Measurements from ENCODE around the gene STX17. TPM values are rescaled to one million over a fixed set of nuclear protein-coding genes. Genes with fewer than 3 reads are reported as not detected.

The STX17 gene
- total and polyA plus RNA-seq, 2 donors (not counting 3 experiments of a cell fraction or from before 2014, with no cell fraction given) = 5.3 to 17.6 TPM

DNA sequence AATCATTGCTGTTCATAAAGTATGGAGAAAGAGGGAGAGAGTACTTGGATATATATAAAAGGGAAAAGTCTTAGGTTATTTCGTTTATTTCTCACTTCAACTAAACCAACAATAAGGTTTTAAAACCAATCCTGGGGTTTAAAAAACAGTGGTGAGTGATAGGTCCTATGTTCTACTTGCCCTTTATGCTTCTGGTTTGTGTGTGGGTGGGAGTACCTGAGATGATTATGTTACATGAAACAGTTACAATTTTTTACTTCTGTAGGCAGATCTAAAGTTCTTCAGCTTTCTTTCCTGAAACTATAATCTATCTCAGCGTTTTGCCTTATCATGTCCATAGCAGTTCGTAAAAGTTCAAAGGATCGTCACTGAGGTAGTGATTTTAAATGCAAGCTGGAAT, 49.2 kb downstream of the STX17 start:
- Histone ChIP-seq H3K79me2 (ENCODE audit: control insufficient read depth, insufficient read depth, low read length) (no peaks in the 10 kb centered on the region), H3K4me1 (ENCODE audit: control insufficient read depth, extremely low read depth, insufficient read depth, low read length) (no peaks in the 10 kb centered on the region), H2AFZ (ENCODE audit: low read depth, low read length) (no peak overlapping the region), H3K36me3 (ENCODE audit: control insufficient read depth in 2 of 2, extremely low read depth in 1 of 2, insufficient read depth in 2 of 2, low read length in 2 of 2) (no peaks in the 10 kb centered on the region), H3K9me1 (replicated peaks; ENCODE audit: control insufficient read depth, extremely low read depth, insufficient read depth, low read length) (no peaks in the 10 kb centered on the region), H3K27me3 (ENCODE audit: control insufficient read depth in 2 of 2, insufficient read depth in 2 of 2, low read length in 2 of 2) (no peaks in the 10 kb centered on the region), H3K4me3 (replicated peaks in 1 of 3; ENCODE audit: insufficient read depth in 1 of 3, low read depth in 1 of 3, low read length in 3 of 3) (no peak overlapping the region), H3K9ac (replicated peaks; ENCODE audit: extremely low read depth, insufficient read depth, low read length) (no peak overlapping the region), H3K9me3 (replicated peaks; ENCODE audit: control insufficient read depth, insufficient read depth, low read length) (no peaks in the 10 kb centered on the region), H4K20me1 (replicated peaks; ENCODE audit: control insufficient read depth, extremely low read depth, insufficient read depth, low read length) (no peaks in the 10 kb centered on the region), H3K27ac (ENCODE audit: insufficient read depth, low read depth, low read length) (no peak overlapping the region), H3K4me2 (ENCODE audit: insufficient read depth, low read length) (no peak overlapping the region)
- DNase-seq (ENCODE audit: low read depth, low spot score) = no peak
- dilution Hi-C loops (cut with MboI; ENCODE audit: extremely low pct_ligation_motif_present, low sequenced_read_pairs) = no loop called here
- no peak for FAIRE-seq
- ChIA-PET POLR2A (no interaction called here), CTCF (interaction anchor here (2.8 kb wide), 1 partner anchor 8 kb away, joined by 11 read pairs; no protein-coding TSS in a partner anchor)
- intact Hi-C loops (cut with micrococcal nuclease) = no loop called here
- TF ChIP-seq POLR2A (IDR thresholded peaks at IDR 0.05; ENCODE audit: low read depth, low read length) (no peak), CTCF (IDR thresholded peaks at IDR 0.05; ENCODE audit: extremely low read depth in 1 of 2, insufficient read depth in 1 of 2, low read depth in 1 of 2, low read length in 2 of 2) (no peak), GATA2 (IDR thresholded peaks at IDR 0.05; ENCODE audit: insufficient read depth, insufficient read length, low read depth, low read length) (no peak), EZH2 (IDR thresholded peaks at IDR 0.05; ENCODE audit: borderline replicate concordance, low read depth, low read length, severe bottlenecking) (no peak), MYC (IDR thresholded peaks at IDR 0.05; ENCODE audit: low read depth, low read length) (no peak), POLR2AphosphoS5 (IDR thresholded peaks at IDR 0.05; ENCODE audit: insufficient read depth, low read depth, low read length) (no peak), FOS (IDR thresholded peaks at IDR 0.05; ENCODE audit: borderline replicate concordance, insufficient read depth, low read length) (no peak), JUN (IDR thresholded peaks at IDR 0.05; ENCODE audit: borderline replicate concordance, insufficient read depth, insufficient read length, low read depth) (no peak)
- TF ChIP-seq, protein P1, sequence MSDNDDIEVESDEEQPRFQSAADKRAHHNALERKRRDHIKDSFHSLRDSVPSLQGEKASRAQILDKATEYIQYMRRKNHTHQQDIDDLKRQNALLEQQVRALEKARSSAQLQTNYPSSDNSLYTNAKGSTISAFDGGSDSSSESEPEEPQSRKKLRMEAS (IDR thresholded peaks at IDR 0.05; ENCODE audit: insufficient read depth, insufficient read length) = no peak
- no TSS peak for BruUV-seq (replicated peaks)
